Activated CD8-positive, alpha-beta memory T cell treated with anti-CD3 and anti-CD28 coated beads, Interleukin-2, amount 50 U/mL, for 24 hours (primary cell): ENCODE results near the gene ADCY2.
A peak's percentile ranks its signal among the peaks of the same experiment; 100 is the strongest.

Experiments
- DNase-seq: peaks from one replicate; pipeline ENCODE4 v3.0.0-alpha.2; 2020; ENCODE audit errors: extremely low read depth

Gene ADCY2

DNA sequence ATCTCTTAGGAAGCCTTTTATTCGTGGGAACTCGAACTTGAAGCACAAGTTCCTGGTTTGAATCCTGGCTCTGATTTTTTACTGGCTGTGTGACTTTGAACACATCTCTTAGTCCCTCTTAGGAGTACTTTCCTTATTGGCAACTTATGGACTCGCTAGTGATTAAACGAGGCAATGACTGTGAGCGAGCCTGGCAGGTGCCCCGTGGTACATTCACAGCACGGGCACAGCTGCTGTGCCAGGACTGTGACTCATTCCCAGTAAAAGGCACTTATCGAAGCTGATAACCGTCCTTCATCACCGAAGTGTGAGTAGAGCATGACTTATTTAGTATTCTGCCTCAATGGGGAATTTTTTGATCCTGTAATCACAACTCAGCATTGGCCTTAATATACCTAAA is 432.3 kb downstream of the ADCY2 start:
- no peak for DNase-seq

DNA sequence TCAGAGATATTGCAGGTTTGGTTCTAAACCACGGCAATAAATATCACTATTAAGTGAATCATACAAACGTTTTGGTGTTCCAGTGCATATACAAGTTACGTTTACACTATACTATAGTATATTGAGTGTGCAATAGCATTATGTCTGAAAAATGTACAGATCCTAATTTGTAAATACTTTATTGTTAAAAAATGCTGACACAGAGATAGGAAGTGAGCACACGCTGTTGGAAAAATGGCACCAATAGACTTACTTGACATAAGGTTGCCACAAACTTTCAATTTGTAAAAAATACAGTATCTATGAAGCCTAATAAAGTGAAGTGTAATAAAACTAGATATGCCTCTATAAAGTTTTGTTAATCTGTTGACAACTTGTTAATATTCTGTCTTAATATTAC is 439.0 kb downstream of the ADCY2 start:
- DNase-seq = no peak

DNA sequence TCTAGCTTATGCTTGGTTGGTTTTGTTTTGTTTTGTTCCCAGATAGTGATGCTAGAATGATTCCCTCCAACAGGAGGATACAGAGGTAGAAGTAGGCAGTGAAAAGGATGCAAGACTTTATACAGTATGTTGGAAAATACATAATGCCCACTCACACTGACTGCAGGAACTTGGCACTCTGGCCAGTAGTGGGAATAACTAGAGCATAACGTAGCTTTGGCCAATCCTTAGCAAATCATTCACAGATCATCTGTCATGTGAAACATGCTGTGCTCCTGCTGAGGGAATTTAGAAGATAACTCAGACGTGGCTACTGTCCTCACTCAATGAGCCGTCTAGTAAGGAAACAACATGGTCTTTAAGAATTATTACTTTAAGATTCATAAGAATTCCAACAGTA is 441.5 kb downstream of the ADCY2 start:
- no peak for DNase-seq

DNA sequence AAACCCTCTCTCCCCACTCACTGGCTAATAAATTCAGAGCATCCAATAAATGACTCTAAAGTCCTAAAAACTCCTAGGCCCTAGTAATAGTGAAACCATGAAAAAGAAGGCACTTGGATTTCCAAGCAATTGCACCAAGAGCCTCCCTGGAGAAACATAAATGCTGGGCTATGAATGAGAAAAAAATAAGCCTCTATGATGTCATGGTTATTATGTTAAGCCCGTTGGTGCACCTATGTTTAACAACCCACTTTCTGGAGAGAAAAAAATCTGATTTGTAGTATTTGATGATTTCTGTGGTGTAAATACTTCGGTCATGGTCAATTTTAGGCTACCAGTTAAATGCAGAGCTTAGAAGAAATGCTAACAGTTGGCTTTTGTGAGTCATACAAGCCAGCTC is 446.6 kb downstream of the ADCY2 start:
- no peak for DNase-seq

DNA sequence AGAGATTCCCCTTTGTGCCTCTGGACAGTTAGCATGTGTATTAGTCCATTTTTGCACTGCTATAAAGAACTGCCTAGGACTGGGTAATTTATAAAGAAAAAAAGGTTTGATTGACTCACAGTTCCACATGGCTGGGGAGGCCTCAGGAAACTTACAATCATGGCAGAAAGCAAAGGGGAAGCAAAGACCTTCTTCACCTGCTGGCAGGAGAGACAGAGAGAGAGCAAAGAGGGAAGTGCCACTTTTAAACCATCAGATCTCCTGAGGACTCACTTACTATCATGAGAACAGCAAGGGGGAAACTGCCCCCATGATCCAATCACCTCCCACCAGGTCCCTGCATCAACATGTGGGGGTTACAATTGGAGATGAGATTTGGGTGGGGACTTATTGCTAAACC is 449.0 kb downstream of the ADCY2 start:
- DNase-seq = no peak

DNA sequence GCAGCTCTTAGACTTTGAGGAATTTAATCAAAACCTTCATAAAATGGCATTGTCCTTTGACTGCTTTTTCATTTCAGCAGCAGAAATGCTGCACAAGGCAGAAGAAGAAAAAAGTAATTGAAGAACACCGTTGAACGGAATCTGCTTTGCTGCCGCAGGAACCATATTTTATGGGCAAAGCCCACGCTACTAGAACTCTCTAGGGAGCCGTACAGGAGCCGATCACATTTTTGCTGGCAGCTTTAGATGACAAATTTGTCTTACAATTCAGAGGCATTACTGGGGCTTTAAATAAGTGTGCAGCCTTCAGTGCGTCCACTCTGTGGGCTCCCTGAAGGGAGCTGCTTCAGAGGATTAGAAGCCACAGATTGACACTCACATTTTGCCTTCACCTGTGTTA is 449.6 kb downstream of the ADCY2 start:
- no peak for DNase-seq

- DNase-seq = no peak
Measured at GRCh38 chr5:7846327-7846726, 450.4 kb downstream of the ADCY2 start.

- DNase-seq = no peak
Measured at GRCh38 chr5:7848296-7848695, 452.4 kb downstream of the ADCY2 start.

DNA sequence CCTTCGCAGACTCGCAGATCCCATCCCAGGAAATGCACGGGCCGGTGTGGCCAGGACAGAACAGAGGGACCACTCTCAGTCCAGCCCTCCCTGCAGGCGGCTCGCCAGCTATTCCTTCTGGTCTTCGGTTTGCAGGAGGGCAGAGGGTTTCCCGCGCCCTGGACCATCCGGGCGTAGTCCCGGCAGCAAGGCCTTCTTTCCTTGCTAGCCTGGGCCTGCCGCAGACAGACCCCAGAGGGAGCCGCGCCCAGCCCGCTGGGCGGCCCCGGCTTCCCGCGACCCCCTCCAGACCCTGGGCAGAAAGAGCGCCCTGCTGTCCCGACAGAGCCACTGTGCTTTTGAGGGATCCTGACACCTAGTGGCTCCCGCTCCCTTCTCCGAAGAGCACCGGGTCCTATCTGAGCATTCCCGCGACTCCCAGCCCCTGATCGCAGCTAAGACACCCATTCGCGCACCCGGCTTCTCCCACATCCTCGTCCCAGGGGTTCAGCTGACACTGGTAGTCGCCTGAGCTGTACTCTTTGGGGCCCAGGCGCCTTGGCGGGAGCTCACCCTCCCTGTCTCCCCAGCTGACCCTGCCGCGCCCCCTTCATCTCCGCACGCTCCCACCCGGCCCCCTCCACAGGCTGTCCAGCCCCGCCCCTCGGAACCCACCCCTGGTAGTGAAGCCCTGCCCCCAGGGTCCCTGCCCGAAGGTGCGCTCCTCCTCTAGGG is 453.9 kb downstream of the ADCY2 start:
- DNase-seq = no peak

DNA sequence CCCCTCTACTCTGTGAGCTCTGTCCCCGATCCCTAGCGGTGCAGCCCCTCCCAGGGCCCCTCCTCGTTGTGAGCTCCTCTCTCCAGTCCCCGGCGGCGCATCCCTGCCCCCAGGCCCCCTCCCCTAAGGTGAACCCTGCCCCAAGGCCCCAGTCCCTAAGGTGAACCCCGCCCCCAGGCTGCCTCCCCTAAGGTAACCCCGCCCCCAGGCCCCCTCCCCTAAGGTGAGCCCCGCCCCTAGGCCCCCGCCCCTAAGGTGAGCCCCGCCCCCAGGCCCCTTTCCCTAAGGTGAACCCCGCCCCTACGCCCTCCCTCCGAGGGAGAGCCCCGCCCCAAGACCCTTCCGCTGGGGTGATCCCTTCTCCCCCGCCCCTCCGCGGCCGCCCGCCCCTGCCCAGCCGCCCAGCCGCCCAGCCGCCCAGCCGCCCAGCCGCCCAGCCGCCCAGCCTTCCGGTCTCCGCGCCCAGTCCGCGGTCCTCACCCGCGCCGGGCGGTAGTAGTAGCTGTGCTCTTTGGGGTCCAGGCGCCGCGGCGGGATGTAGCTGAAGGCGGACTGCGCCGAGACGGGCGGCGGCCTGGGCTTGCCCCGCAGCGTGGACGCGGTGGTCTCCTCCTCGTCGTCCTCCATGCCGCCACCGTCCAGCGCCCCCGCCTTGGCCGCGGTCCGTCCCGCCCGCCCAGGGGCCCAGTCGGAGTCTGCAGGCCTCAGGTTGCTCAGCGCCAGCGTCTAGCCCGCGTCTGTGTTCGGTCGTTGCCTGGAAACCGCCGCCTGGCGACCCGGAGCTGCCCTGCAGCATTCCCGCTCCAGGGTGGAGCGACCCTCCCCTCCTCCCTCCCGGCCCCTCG is 454.7 kb downstream of the ADCY2 start, which contains the start of gene CFAP90:
CFAP90 (minus strand) TSS at position 739 of the 845 bp plus-strand sequence; CDS start at position 627, 112 bp downstream.
- no peak for DNase-seq

- DNase-seq = no peak
Measured at GRCh38 chr5:7851240-7851592, 455.3 kb downstream of the ADCY2 start.

DNA sequence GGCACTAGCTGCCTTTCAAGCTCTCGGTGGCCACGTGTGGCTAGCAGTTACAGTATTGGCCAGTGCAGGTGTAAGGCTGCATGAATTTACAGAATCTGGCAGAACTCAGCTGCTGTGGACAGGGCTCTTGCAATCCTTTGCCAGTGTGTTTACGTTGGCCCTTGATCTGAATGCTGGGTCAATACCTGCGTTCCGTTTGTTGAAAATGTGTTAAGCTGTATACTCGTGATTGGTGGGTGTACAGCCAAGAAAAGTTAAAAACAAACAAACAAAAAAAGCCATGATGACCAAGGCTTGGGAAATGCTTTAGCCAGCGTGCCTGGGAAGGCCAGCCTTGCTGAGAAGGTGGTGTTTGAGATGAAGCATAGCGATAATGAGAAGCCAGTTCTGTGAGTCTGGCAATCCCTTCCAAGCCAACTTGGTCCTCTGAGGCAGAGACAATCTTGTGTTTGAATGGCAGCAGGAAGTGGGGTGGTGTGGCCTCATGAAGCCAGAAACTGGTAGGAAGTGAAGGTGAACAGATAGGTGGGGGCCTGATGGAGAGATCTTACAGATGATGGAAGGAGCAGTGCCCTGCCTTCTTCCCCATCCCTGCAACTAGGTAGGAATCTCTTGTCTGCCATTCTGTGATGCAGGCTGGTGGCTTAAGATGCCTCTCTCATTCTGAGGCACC is 455.8 kb downstream of the ADCY2 start:
- no peak for DNase-seq

GRCh38 chr5:7852542-7852941 is 456.6 kb downstream of the ADCY2 start:
- no peak for DNase-seq

GRCh38 chr5:7852988-7853387 is 457.1 kb downstream of the ADCY2 start:
- no peak for DNase-seq

DNA sequence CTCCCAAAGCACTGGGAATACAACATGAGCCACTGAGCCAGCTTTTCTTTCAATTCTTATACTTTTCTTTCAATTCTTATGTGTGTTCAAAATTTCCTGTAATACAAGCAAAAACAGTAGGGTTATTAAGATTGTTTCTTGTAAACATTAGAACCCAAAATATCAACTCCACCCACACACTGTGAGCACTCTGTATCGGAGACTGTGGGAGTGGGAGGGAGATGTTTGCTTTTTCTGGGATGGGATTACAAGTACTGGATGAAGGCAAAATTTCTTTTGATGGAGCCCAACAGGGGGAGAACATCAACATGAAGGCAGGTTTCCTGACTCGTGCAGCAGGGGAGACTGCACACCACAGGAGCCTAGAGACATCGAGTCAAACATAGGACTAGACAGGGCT is 459.7 kb downstream of the ADCY2 start:
- no peak for DNase-seq

GRCh38 chr5:7856855-7857254 is 460.9 kb downstream of the ADCY2 start:
- no peak for DNase-seq

DNA sequence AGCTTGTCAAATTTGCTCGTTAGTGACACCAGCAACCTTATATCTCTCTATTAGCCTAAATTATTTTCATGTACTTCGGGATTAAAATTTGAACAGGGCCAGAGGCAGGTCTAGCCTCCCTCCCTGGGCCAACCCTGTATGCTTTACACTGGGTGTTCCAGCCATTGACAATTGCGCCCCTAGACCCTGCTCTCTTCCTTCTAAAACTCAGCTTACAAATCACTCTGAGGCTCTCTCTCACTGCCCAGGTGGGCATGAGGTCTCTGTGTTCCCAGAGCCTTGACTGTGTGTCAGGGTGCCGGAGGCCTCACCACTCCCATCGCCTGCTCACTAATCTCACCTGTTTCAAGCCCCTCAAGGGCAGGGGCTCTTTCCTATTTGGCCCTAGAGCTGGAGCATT is 461.4 kb downstream of the ADCY2 start:
- DNase-seq = no peak

DNA sequence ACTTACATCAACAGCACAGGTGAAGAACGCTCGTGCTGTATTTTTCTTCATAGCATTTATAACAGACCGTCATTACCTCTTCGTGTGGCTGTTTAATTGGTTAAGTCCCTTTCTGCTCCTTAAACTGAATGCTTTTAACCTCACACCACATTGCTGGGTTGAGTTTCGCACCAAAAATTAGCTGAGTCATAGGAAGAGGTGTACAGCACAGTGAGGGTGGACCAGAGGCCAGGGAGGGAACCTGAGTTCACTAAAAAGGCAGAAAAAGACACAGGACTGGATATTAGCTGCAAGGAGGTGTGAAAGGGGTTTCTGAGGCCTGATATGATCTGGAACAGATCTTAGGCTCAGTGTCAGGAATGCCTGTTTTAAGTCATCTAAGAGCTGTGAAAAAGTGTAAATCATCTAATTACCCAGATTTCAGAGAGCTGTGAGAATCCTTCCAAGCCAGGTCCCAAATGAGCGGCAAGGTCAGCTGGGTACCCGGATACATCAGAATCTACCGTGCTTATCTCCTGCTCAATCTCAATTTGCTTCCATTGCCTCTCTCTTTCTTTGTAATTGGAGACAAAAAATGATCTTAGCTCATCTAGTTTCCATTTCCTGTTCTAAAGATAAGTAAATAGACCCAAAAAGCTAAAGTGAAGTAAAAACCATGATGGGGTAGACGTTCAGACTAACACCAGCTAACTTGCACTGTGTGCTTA is 462.1 kb downstream of the ADCY2 start:
- DNase-seq = no peak

- DNase-seq = no peak
Measured at GRCh38 chr5:7866196-7866595, 470.3 kb downstream of the ADCY2 start.

GRCh38 chr5:7867260-7867659 is 471.3 kb downstream of the ADCY2 start:
- DNase-seq = no peak

GRCh38 chr5:7868427-7868772 is 472.5 kb downstream of the ADCY2 start:
- no peak for DNase-seq

DNA sequence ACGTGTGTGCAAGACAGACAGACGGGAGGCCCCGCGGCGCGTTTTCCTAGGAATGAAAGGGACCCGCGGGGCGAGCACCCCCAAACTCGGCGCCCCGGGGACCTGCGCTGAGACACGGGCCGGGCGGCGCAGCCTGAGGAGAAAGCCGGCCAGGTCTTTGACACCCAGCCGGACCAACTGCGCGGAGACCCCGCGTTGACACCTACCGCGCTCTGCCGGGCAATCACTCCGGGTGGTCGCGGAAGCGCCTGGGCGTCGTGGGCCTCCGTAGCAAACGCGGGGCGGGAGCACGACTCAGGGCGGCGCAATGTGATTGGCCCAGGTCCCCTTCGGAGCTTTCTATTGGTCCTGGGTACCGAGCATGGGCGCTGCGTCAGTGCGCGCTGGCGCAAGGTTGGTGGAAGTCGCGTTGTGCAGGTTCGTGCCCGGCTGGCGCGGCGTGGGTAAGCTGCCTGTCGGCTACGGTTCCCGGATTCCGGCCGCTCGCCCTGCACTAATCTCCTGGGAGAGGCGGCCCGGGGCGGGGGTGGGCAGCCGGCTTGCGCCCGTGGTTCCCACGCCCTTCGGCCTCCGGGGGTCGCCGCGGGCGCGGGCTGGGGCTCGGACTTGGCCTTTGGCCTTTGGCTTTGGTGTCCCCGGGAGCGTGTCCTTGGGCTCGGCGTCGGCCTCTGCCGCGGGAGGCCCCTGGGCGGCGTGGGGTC is 473.0 kb downstream of the ADCY2 start, which contains the start of the genes FASTKD3 and MTRR:
FASTKD3 (minus strand) TSS at position 259 of the 701 bp plus-strand sequence. CDS start 948 bp downstream, outside the sequence.
MTRR (plus strand) TSS at position 376 of the 701 bp plus-strand sequence. CDS start 1,647 bp downstream, outside the sequence.
- DNase-seq = peak; percentile 75
